ENCODE results near the gene NGF.
"Not testable (repeated sequence)": the region's sequence is repeated elsewhere in the genome, so short reads cannot be mapped to it uniquely, and the experiment has no call there.

The NGF gene

GRCh38 chr1:115332813-115333608, 5.0 kb downstream of the NGF start:
- DNase-seq: peak; percentile 25

- DNase-seq: no peak
Observed at GRCh38 chr1:115331558-115332331, 6.3 kb downstream of the NGF start.

GRCh38 chr1:115330480-115331013, 7.5 kb downstream of the NGF start:
- no peak for DNase-seq

- no peak for DNase-seq
Observed at GRCh38 chr1:115329965-115330364, 8.1 kb downstream of the NGF start.

DNA sequence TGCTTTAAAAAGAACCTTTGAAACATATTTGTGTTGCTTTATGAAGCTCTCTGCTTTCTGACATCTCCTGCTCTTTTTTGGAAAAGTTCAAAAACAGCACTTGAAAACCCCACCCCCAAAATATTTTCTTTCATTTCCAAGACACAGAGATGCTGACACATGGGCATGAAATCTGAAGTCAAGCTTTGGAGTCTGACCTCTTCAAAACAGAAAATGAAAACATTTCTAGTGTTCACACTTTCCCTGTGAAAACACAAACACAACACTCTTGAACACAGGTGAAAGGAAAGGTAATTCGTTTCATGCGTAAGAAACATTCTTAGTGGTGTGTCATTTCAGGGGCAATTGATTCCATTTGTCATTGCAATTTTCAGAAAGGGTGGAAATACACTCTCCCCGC, 10.8 kb downstream of the NGF start:
- no peak for DNase-seq

GRCh38 chr1:115326419-115326818, 11.6 kb downstream of the NGF start:
- DNase-seq: no peak

GRCh38 chr1:115325874-115326273, 12.2 kb downstream of the NGF start:
- no peak for DNase-seq

DNA sequence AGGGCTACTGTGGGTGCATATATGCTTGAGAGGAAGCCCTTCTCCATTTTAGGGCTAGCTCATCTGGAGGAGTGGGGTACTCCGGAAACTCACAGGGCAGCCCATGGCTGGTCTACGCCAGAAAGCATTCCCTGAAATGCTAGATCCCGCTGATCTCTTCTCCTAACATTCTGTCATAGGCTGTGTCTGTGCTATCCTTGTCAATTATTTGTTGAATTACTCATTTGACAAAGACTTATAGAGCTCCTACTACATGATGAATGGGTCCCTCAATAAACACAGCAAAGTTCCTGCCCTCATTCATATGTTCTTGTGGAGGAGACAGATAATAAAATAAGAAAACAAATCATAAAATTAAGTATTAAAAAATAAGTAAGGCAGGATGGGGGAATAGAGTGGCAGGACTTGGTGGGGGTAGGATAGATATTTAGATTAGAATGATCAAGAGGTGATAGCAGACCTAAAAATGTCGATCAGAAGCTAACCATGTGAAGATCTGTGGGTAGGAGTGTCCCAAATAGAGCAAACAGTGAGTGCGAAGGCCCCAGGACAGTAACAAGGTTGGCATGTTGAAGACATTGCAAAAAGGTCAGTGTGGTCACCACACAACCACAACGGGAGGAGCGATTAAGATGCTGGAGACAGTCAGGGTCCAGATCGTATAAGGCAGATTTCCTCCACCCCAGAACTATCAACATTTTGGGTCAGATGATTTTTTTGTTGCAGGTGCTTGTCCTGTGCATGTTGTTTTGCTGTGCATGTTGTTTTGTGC, 13.2 kb downstream of the NGF start:
- DNase-seq: no peak

- no peak for DNase-seq
Observed at GRCh38 chr1:115323366-115324004, 14.6 kb downstream of the NGF start.

DNA sequence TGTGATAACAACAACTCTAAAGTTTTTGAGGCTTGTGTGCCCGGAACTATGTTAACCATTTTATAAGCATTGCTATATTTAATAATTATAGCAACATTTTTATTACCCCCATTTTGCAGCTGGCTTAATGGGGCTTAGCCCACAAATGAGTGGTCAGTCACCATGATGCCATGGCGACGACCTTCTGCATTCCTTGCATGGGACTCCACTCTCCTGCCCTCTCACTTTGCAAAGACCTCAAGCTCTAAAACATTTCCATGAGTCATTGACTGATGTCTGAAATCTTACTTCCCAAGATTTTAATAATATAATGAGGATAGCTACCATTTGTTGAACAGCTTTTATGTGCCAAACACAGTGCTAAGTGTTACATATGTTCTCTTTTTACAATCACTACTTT, 15.4 kb downstream of the NGF start:
- no peak for DNase-seq

DNA sequence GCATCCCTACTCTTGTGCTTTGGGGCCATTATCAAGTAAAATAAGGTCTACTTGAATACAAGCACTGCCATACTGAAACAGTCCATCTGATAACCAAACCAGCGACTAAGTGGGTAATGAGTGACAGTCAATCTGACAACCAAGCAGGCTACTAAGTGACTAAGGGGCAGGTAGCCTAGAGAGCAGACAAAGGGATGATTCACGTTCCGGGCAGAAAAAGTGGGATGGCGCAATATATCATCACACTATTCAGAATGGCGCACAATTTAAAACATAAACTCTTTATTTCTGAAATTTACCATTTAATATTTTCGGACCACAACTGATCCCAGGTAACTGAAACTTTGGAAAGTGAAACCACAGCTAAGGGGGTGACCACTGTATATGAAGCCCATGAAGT, 17.7 kb downstream of the NGF start:
- DNase-seq: no peak

GRCh38 chr1:115319706-115320105, 18.3 kb downstream of the NGF start:
- no peak for DNase-seq

GRCh38 chr1:115317101-115318012, 20.7 kb downstream of the NGF start:
- no peak for DNase-seq

- no peak for DNase-seq
Observed at GRCh38 chr1:115314765-115315164, 23.3 kb downstream of the NGF start.

GRCh38 chr1:115314092-115314491, 24.0 kb downstream of the NGF start:
- DNase-seq: no peak

GRCh38 chr1:115313182-115313581, 24.9 kb downstream of the NGF start:
- no peak for DNase-seq

GRCh38 chr1:115312742-115313141, 25.3 kb downstream of the NGF start:
- no peak for DNase-seq

DNA sequence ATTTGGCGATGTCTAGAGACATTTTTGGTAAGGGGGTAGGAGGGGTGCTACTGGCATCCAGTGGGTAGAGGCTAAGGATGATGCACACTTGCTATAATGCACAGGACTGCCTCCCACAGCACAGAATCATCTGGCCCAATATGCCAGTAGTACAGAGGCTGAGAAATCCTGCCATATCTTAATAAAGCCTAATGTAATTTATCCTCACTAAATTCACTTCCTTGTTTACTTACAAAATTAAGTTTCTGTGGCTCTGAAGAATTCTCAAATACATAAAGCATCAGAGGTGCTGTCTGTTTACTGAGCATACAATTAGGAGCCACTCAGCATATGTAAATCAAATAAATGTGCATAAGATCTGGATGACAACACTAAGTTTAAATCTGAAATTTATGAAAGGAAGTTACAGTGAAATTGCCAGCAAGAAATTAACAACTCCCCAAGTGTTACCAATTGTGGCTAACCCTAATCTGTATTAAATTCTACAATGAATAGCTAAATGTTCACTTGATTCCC, 26.5 kb downstream of the NGF start:
- DNase-seq: no peak

DNA sequence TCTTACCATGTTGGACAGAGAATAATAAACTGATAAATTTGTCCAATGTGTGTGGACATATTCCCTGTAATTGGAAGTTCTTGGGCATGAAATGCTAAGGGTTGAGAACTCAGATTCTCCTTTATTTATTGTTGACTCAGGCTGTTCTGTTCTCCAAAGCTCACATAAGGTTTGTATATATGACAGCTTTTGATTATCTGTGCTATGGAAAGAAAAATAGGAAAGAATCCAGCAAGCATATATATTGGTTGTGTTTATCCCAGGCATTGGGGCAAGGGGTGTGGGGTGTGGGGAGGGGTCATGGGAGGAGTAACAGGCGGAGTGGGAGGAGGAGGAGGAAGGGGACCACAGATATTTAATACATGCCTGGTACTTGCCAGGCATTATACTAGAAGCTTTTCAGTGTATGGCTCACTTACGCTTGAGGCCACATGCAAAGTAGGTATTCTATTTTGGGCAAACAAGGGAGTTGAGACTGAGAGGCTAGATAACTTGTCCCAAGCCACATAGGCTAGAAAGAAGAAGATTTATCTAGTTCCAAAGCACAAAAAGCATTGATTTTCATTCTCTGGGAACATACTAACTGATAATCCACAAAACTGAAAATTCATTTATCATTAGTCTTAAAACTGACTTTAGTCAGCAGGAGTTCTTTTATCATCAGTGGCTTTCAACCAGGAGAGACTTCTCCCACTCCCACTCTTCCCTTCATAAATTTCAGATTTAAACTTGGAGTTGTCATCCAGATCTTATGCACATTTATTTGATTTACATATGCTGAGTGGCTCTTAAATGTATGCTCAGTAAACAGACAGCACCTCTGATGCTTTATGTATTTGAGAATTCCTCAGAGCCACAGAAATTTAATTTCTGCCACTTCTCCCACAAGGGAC, 27.2 kb downstream of the NGF start:
- DNase-seq: no peak

DNA sequence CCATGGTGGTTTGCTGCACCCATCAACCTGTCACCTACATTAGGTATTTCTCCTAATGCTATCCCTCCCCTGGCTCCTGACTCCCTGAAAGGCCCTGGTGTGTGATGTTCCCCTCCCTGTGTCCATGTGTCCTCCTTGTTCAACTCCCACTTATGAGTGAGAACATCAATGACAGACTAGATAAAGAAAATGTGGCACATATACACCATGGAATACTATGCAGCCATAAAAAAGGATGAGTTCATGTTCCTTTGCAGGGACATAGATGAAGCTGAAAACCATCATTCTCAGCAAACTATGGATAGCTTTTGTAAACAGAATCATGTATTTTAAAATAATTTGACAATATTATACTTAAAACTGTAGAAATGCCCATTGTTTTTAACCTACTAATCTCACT, 28.5 kb downstream of the NGF start:
- DNase-seq: not testable (repeated sequence)
